ENCODE measurements around the gene SH3TC1.

The SH3TC1 gene

DNA sequence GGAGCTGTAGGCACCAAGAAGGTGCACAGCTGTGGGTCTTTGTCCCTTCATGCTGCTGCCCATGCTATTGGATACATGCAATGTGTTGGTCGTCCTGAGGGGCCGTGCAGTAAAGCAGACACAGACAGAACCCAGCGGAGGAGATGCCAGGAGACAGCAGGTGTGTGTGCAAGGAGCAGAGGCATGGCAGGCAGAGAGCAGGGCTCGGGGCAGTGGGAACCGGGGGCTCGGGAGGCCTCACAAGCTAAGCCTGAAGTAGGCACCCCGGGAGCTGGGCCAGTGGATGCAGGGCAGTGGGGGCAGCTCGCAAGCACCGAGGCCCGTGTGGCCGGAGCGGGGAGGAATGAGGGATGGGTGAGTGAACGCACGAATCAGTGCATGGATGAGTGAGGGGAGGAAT, 83.7 kb downstream of the SH3TC1 start:
- FAIRE-seq: no peak
- no peak for TF ChIP-seq CTCF (IDR thresholded peaks at IDR 0.05; ENCODE audit: insufficient read depth, missing control alignments)
- DNase-seq (ENCODE audit: insufficient read length, low spot score): no peak

DNA sequence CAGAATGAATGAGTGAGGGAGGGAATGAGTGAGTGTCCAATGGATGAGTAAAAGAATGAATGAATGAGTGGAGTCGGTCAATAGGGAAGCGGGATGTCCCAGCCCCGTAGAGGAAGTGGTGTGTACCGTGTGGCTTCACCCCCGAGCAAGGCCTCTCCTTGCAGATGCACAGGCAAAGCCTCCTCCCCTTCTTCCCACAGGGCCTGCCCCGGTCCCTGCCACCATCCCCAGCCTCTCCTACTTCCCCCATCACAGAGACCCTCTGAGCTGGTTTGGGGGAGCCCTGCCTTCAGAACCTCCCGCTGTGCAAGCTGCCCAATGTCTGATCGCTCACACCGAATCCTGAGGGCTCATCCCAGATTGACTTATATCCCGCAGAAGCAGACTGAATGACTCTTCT, 84.1 kb downstream of the SH3TC1 start:
- no peak for TF ChIP-seq CTCF (IDR thresholded peaks at IDR 0.05; ENCODE audit: insufficient read depth, missing control alignments)
- FAIRE-seq (no peak), DNase-seq (ENCODE audit: insufficient read length, low spot score) (no peak)

GRCh38 chr4:8283631-8284121, 84.6 kb downstream of the SH3TC1 start:
- FAIRE-seq (no peak), DNase-seq (ENCODE audit: insufficient read length, low spot score) (no peak)
- no peak for TF ChIP-seq CTCF (IDR thresholded peaks at IDR 0.05; ENCODE audit: insufficient read depth, missing control alignments)

GRCh38 chr4:8284391-8284790, 85.3 kb downstream of the SH3TC1 start:
- FAIRE-seq (no peak), DNase-seq (ENCODE audit: insufficient read length, low spot score) (no peak)
- no peak for TF ChIP-seq CTCF (IDR thresholded peaks at IDR 0.05; ENCODE audit: insufficient read depth, missing control alignments)

DNA sequence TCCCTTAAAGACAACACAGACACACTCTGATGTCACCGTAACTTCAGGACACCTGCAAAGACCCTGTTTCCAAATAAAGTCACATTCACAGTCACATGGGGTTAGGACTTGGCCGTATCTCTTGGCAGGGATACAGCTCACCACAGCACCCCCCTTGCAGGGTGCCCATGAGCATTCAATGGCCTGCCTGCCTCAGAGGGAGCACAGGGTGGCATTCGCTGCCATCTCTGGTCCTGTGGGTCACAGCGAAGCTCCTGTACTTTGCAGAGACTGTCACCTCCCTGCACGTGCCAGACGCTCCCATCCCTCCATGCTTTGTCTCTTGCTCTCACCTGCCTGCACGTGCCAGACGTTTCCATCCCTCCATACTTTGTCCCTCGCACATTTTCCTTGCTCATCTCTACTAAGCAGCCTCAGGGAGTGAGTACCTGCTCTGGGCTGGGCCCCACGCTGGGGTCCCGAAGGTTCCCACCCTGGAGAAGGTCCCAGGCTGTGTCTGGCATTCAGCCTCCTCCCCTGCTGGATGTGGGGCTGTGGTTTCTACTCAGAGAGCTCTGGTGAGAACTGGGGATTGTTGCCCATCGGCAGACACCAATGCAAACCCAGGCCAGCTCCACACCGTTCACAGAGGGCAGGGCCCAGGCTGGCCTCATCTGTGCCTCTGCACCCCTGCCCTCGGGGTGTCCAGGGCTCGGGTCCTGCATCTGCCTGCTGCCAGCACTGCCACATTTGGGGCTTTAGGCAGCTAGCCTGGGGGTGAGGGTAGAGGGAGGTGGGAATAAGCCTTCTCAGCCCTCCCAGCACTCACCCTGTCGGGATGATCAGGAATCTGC, 86.3 kb downstream of the SH3TC1 start:
- FAIRE-seq: no peak
- no peak for TF ChIP-seq CTCF (IDR thresholded peaks at IDR 0.05; ENCODE audit: insufficient read depth, missing control alignments)
- no peak for DNase-seq (ENCODE audit: insufficient read length, low spot score)

DNA sequence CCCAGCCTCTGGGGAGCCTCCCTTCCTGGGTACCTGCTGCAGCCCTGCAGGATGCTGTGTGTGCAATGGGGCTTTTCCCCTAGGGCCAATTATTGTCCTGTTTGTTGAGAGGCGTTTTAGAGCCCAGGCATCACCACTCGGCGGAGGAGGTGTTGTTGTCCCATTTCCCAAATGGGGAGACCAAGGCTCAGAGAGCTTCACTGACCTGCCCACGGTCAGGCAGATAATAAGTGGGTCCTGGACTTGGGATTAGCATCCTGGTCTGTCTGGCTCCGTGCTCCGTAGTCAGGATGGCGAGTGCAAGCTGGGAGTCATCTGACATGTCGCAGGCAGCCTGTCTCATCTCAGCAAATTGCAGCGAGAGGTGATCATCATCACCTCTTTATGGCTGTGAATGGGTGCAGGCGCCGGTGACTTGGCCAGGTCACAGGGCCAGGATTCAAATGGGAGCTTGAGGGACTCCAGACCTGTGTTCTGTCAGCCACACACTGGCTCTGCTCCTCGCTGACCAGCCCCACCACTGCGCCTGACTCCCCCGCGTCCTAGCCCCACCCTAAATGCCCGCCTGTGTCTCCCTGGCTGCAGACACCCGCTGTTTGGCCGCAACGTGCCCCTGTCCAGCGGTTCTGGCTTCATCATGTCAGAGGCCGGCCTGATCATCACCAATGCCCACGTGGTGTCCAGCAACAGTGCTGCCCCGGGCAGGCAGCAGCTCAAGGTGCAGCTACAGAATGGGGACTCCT, 87.1 kb downstream of the SH3TC1 start:
- DNase-seq (ENCODE audit: insufficient read length, low spot score): no peak
- no peak for FAIRE-seq

More for the DNA sequence above, 87.1 kb downstream of the SH3TC1 start:
- TF ChIP-seq CTCF (IDR thresholded peaks at IDR 0.05; ENCODE audit: insufficient read depth, missing control alignments): no peak
